Measurements from ENCODE around the gene DAB1. TPM values are rescaled to one million over a fixed set of nuclear protein-coding genes. Genes with fewer than 3 reads are reported as not detected.

Gene DAB1
- total RNA-seq, 3 donors from 2014 or later = 0.61 to 2.0 (median 0.92) TPM

- Histone ChIP-seq H3K36me3 (ENCODE audit: low read depth) (no peaks in the 10 kb centered on the region), H3K9me3 (no peaks in the 10 kb centered on the region), H3K4me1 (ENCODE audit: low read depth) (no peaks in the 10 kb centered on the region), H3K4me3 (no peak overlapping the region)
- intact Hi-C loops (cut with DNase I, micrococcal nuclease) = no loop called here
- ATAC-seq (no peak), DNase-seq (no peak)
- no peak for TF ChIP-seq CTCF (IDR thresholded peaks at IDR 0.05)
These were observed 386.9 kb downstream of the DAB1 start for GRCh38 chr1:57036641-57037579.

GRCh38 chr1:57034713-57035112 is 389.1 kb downstream of the DAB1 start:
- DNase-seq = no peak
- Histone ChIP-seq H3K9me3 (no peaks in the 10 kb centered on the region), H3K36me3 (ENCODE audit: low read depth) (no peaks in the 10 kb centered on the region), H3K4me1 (ENCODE audit: low read depth) (no peaks in the 10 kb centered on the region), H3K4me3 (no peak overlapping the region)
- TF ChIP-seq CTCF (IDR thresholded peaks at IDR 0.05) = no peak
- intact Hi-C loops (cut with DNase I, micrococcal nuclease) = no loop called here
- ATAC-seq = no peak

GRCh38 chr1:57033222-57034001 is 390.4 kb downstream of the DAB1 start:
- intact Hi-C loops (cut with DNase I, micrococcal nuclease) = no loop called here
- H3K36me3 ChIP-seq (ENCODE audit: low read depth) = no peaks in the 10 kb centered on the region
- ATAC-seq (no peak), DNase-seq (no peak)
- TF ChIP-seq CTCF (IDR thresholded peaks at IDR 0.05) = no peak
- no peaks in the 10 kb centered on the region for H3K9me3 ChIP-seq
- H3K4me3 ChIP-seq = no peak overlapping the region
- H3K4me1 ChIP-seq (ENCODE audit: low read depth) = no peaks in the 10 kb centered on the region

- ATAC-seq = no peak
- Histone ChIP-seq H3K9me3 (no peaks in the 10 kb centered on the region), H3K4me3 (no peak overlapping the region), H3K36me3 (ENCODE audit: low read depth) (no peaks in the 10 kb centered on the region), H3K4me1 (ENCODE audit: low read depth) (no peaks in the 10 kb centered on the region)
- intact Hi-C loops (cut with DNase I, micrococcal nuclease) = no loop called here
- TF ChIP-seq CTCF (IDR thresholded peaks at IDR 0.05) = no peak
- DNase-seq = no peak
These were observed 397.1 kb downstream of the DAB1 start for GRCh38 chr1:57026624-57027354.

- no peak for ATAC-seq
- Histone ChIP-seq H3K4me3 (no peak overlapping the region), H3K36me3 (ENCODE audit: low read depth) (no peaks in the 10 kb centered on the region), H3K4me1 (ENCODE audit: low read depth) (no peaks in the 10 kb centered on the region), H3K9me3 (no peaks in the 10 kb centered on the region)
- TF ChIP-seq CTCF (IDR thresholded peaks at IDR 0.05) = no peak
- intact Hi-C loops (cut with DNase I, micrococcal nuclease) = no loop called here
- no peak for DNase-seq
These were observed 399.0 kb downstream of the DAB1 start for GRCh38 chr1:57024855-57025254.
